Gastroesophageal sphincter (tissue), 3 donors: ENCODE data around the gene CD2.

Source experiments
- CTCF ChIP-seq, 4 experiments: fragments of 200-600 bp in 2 of 4; fragments of 450-650 bp in 2 of 4; sonication (generic) in 1 of 4; IDR thresholded peaks; one replicate each; pipeline ENCODE4 v1.5.1; 2017 to 2019; ENCODE audit warnings: antibody characterized with exemption in 4 of 4, mild to moderate bottlenecking in 2 of 4, moderate library complexity in 2 of 4
- EP300 ChIP-seq: sonication (generic); formaldehyde crosslinking; IDR thresholded peaks from one replicate; pipeline ENCODE4 v1.6.1; 2017; ENCODE audit warnings: antibody characterized with exemption, mild to moderate bottlenecking
- POLR2AphosphoS5 ChIP-seq: sonication (generic); formaldehyde crosslinking; IDR thresholded peaks from one replicate; pipeline ENCODE4 v1.6.1; 2017; ENCODE audit warnings: antibody characterized with exemption

GRCh38 chr1:116751146-116751545 is 3.1 kb upstream of the CD2 start:
- TF ChIP-seq CTCF (IDR thresholded peaks at IDR 0.05) (no peak), POLR2AphosphoS5 (no peak), EP300 (no peak)
